Heart left ventricle (tissue), 16 donors: Measurements from ENCODE around the gene PIP5K1B. TPM values are rescaled to one million over a fixed set of nuclear protein-coding genes. Genes with fewer than 3 reads are reported as not detected.

ENCODE experiments used
- ATAC-seq, 4 donors: fragments of 200-7000 bp; cut with Tn5 transposase; one replicate each; pipeline ENCODE4 v1.9.1; 2020 to 2022; ENCODE audit warnings: moderate library complexity in 4 of 4, mild to moderate bottlenecking in 3 of 4, moderate number of reproducible peaks in 1 of 4
- DNase-seq, 5 donors: peaks; one replicate each; pipeline ENCODE4 v3.0.0-alpha.2; 2020
- H3K27ac ChIP-seq, 12 donors: fragments of 200-600 bp; sonication (generic) in 4 of 12; one replicate each; pipeline versions ENCODE4 v1.5.0 to v1.8.0; 2016 to 2022; ENCODE audit warnings: mild to moderate bottlenecking in 2 of 12
- H3K27me3 ChIP-seq, 9 donors: fragments of 200-600 bp; sonication (generic) in 2 of 9; one replicate each; pipeline versions ENCODE4 v1.5.1 to v1.8.0; 2016 to 2022; ENCODE audit warnings: mild to moderate bottlenecking in 3 of 9
- H3K36me3 ChIP-seq, 9 donors: fragments of 200-600 bp; sonication (generic) in 2 of 9; one replicate each; pipeline versions ENCODE4 v1.5.0 to v1.8.0; 2018 to 2022; ENCODE audit warnings: mild to moderate bottlenecking in 2 of 9
- H3K4me1 ChIP-seq, 12 donors: fragments of 200-600 bp; sonication (generic) in 4 of 12; one replicate each; pipeline versions ENCODE4 v1.5.0 to v1.8.0; 2016 to 2022; ENCODE audit warnings: mild to moderate bottlenecking in 3 of 12
- H3K4me3 ChIP-seq, 12 donors: fragments of 200-600 bp; sonication (generic) in 4 of 12; one replicate each; pipeline versions ENCODE4 v1.5.0 to v1.8.0; 2017 to 2022; ENCODE audit warnings: mild to moderate bottlenecking in 9 of 12, moderate library complexity in 4 of 12
- H3K9me3 ChIP-seq, 12 donors: fragments of 200-600 bp; sonication (generic) in 4 of 12; one replicate each; pipeline versions ENCODE4 v1.5.0 to v1.8.0; 2016 to 2022; ENCODE audit warnings: mild to moderate bottlenecking in 1 of 12
- CTCF ChIP-seq, 12 donors: fragments of 200-600 bp; sonication (generic) in 4 of 12; IDR thresholded peaks; one replicate each; pipeline versions ENCODE4 v1.5.0 to v1.8.0; 2018 to 2022; ENCODE audit warnings: antibody characterized with exemption in 12 of 12, mild to moderate bottlenecking in 5 of 12
- POLR2A ChIP-seq, 2 donors: fragments of 450-650 bp; IDR thresholded peaks; one replicate each; pipeline ENCODE4 v1.6.1; 2017; ENCODE audit warnings: antibody characterized with exemption in 2 of 2, mild to moderate bottlenecking in 2 of 2, moderate library complexity in 2 of 2
- WGBS, 4 donors: extraction: QIAGEN DNeasy Blood & Tissue Kit in 2 of 4; methylation state at CpG; one replicate each; pipeline versions ENCODE4 v1.1.5 to v1.1.7; 2013 to 2018; 5-methylcytosine and 5-hydroxymethylcytosine counted together
- intact Hi-C, 10 donors: fragments of 100-400 bp; cut with DNase I; formaldehyde crosslinking; loops; one replicate each; pipeline versions ENCODE4 v1.11.1 to v1.14.2; 2022
- polyA plus RNA-seq, 2 donors: library from polyadenylated mRNA; stranded (reverse); fragments of 200-250 nt; gene quantifications; one replicate each; pipeline ENCODE4 v1.2.3, GENCODE V29; 2013
- total RNA-seq, 9 donors: library from RNA; depleted of rRNA in 2 of 9; stranded (reverse); fragments of >200 nt in 2 of 9; fragmentation: NEBNext Ultra II Directional in 3 of 9; extraction: Animal tissue kit (Norgen Biotek cat#: 25700) in 3 of 9; gene quantifications; one replicate each; pipeline versions ENCODE4 v1.1.0 to v1.2.4, GENCODE V29; 2016 to 2023
- donor health status: ischemic (EF 13 %, LVEDD 7.1; RV severe dilation, severe dysfunction).
- donor health status: healthy with polysubstance abuse.
- donor health status: DM: no; HTN: yes; CAD: no.
- donor health status: DM: no; HTN: no; CAD: no.
- donor health status: ischemic (EF 25% LVEDD 6.9; RV normal size, moderate dysfunction).
- donor health status: ischemic (EF 25% LVEDD 5.7; RV mildly dilated, moderate dysfunction).
- donor health status: healthy.
- donor health status: DM: yes; HTN: yes; CAD: no.
- donor health status: ischemic (EF 35%, LVEDD 5.7; RV mildly dilated, moderate dysfunction).
- donor health status: nonischemic (EF 11% LVEDD 7.7; RV severe dilation, severe dysfunction).
- donor health status: DM: yes; HTN: yes; CAD: no.
- donor health status: PGD.
- donor health status: ischemic (EF 29% LVEDD 5.4; RV normal size, mild dysfunction).
- donor health status: nonischemic (EF 23%, LVEDD 6.1; RV moderate dilation, normal function).

PIP5K1B gene
- total and polyA plus RNA-seq, 11 donors = 8.6 to 68.0 (median 47.5) TPM

- 97 to 100% (median 98%) methylated on average over 2 of the region's 2 CpGs for WGBS, 4 donors
- H3K36me3 ChIP-seq = peaks cover 0 to 4% (median 0%) of the 10 kb centered on the region in 9 donors
- ATAC-seq (no peak), DNase-seq (no peak)
- H3K4me1 ChIP-seq = peaks cover 0 to 39% (median 19%) of the 10 kb centered on the region in 12 donors
- peak overlapping the region in 1 of 12 donors; percentile 19 for H3K27ac ChIP-seq
- H3K9me3 ChIP-seq = no peaks in the 10 kb centered on the region
- no peak for TF ChIP-seq POLR2A (IDR thresholded peaks at IDR 0.05)
- no peak for TF ChIP-seq CTCF (IDR thresholded peaks at IDR 0.05)
- intact Hi-C loops = loop anchor here in 1 of 10 donors (10.0 kb wide), 1 partner anchor 834 kb away; no protein-coding TSS in a partner anchor
- H3K27me3 ChIP-seq = no peaks in the 10 kb centered on the region
- H3K4me3 ChIP-seq = no peak overlapping the region
Measured at GRCh38 chr9:69040646-69041045, 335.6 kb downstream of the PIP5K1B start.

- intact Hi-C loops = loop anchor here in 1 of 10 donors (10.0 kb wide), 1 partner anchor 830 kb away; no protein-coding TSS in a partner anchor
- TF ChIP-seq CTCF (IDR thresholded peaks at IDR 0.05) = no peak
- no peak for TF ChIP-seq POLR2A (IDR thresholded peaks at IDR 0.05)
- Histone ChIP-seq H3K4me1 (peaks cover 0 to 58% (median 17%) of the 10 kb centered on the region in 12 donors), H3K27ac (peak overlapping the region in 8 of 12 donors; percentile 15 to 71 (median 52)), H3K36me3 (peaks cover 0 to 35% (median 21%) of the 10 kb centered on the region in 9 donors), H3K27me3 (no peaks in the 10 kb centered on the region), H3K4me3 (no peak overlapping the region), H3K9me3 (no peaks in the 10 kb centered on the region)
- WGBS, 4 donors = 36 to 50% (median 41%) methylated on average over 9 of the region's 9 CpGs
- ATAC-seq = peak; percentile 38 to 81 (median 70)
- peak in 1 of 5 donors; percentile 81 for DNase-seq
Measured at GRCh38 chr9:69044240-69045219, 339.5 kb downstream of the PIP5K1B start.

- no peak for TF ChIP-seq POLR2A (IDR thresholded peaks at IDR 0.05)
- TF ChIP-seq CTCF (IDR thresholded peaks at IDR 0.05) = no peak
- DNase-seq = no peak
- 58 to 80% (median 78%) methylated on average over 4 of the region's 4 CpGs for WGBS, 4 donors
Measured at GRCh38 chr9:69045821-69046220, 340.8 kb downstream of the PIP5K1B start.

GRCh38 chr9:69046723-69047122, 341.7 kb downstream of the PIP5K1B start:
- Histone ChIP-seq H3K27me3 (no peaks in the 10 kb centered on the region), H3K4me1 (peaks cover 0 to 50% (median 15%) of the 10 kb centered on the region in 12 donors), H3K9me3 (no peaks in the 10 kb centered on the region), H3K27ac (peak overlapping the region in 5 of 12 donors; percentile 28 to 71 (median 39)), H3K36me3 (peaks cover 0 to 48% (median 28%) of the 10 kb centered on the region in 9 donors), H3K4me3 (no peak overlapping the region)
- intact Hi-C loops = loop anchor here in 1 of 10 donors (10.0 kb wide), 1 partner anchor 828 kb away; no protein-coding TSS in a partner anchor
- TF ChIP-seq POLR2A (IDR thresholded peaks at IDR 0.05) (no peak), CTCF (IDR thresholded peaks at IDR 0.05) (no peak)
- WGBS, 4 donors = 56 to 72% (median 69%) methylated on average over 4 of the region's 4 CpGs
- DNase-seq (no peak), ATAC-seq (peak; percentile 21 to 41 (median 34))

More at GRCh38 chr9:69045821-69046220, 340.8 kb downstream of the PIP5K1B start:
- no peak for ATAC-seq
- Histone ChIP-seq H3K27me3 (no peaks in the 10 kb centered on the region), H3K4me3 (no peak overlapping the region), H3K27ac (peak overlapping the region in 1 of 12 donors; percentile 71), H3K9me3 (no peaks in the 10 kb centered on the region), H3K36me3 (peaks cover 0 to 43% (median 26%) of the 10 kb centered on the region in 9 donors), H3K4me1 (peaks cover 0 to 57% (median 17%) of the 10 kb centered on the region in 12 donors)
- intact Hi-C loops = loop anchor here in 1 of 10 donors (10.0 kb wide), 1 partner anchor 829 kb away; no protein-coding TSS in a partner anchor
